Transverse colon (tissue), 4 donors: ENCODE data around the gene SRSF11. TPM values are rescaled to one million over a fixed set of nuclear protein-coding genes. Genes with fewer than 3 reads are reported as not detected.
"Not testable (repeated sequence)": the region's sequence is repeated elsewhere in the genome, so short reads cannot be mapped to it uniquely, and the experiment has no call there.

Source experiments
- DNase-seq: peaks from one replicate; pipeline ENCODE4 v3.0.0-alpha.2; 2019
- H3K27ac ChIP-seq, 4 donors: fragments of 200-600 bp; sonication (generic); 2 replicates each; pipeline ENCODE4 v1.5.1; 2016 to 2018; ENCODE audit warnings: inconsistent platforms in 4 of 4
- H3K27me3 ChIP-seq: fragments of 200-600 bp; sonication (generic); 2 replicates; pipeline ENCODE4 v1.5.1; 2017; ENCODE audit warnings: inconsistent platforms
- H3K36me3 ChIP-seq, 4 donors: fragments of 200-600 bp; sonication (generic); 2 replicates each; pipeline ENCODE4 v1.5.1; 2017 to 2019; ENCODE audit warnings: inconsistent platforms in 4 of 4
- H3K4me1 ChIP-seq, 4 donors: fragments of 200-600 bp; sonication (generic); 2 replicates each; pipeline ENCODE4 v1.5.1; 2017 to 2020; ENCODE audit warnings: inconsistent platforms in 4 of 4
- H3K4me3 ChIP-seq, 4 donors: fragments of 200-600 bp; sonication (generic); 1 replicate in 1 of 4; 2 replicates in 3 of 4; pipeline versions ENCODE4 v1.5.1 to v1.6.1; 2017 to 2019; ENCODE audit warnings: inconsistent platforms in 4 of 4
- H3K9me3 ChIP-seq, 2 donors: fragments of 200-600 bp; sonication (generic); 2 replicates each; pipeline ENCODE4 v1.5.1; 2017 to 2019; ENCODE audit warnings: inconsistent platforms in 2 of 2
- EP300 ChIP-seq: sonication (generic); formaldehyde crosslinking; IDR thresholded peaks from one replicate; pipeline ENCODE4 v1.6.1; 2017; ENCODE audit warnings: antibody characterized with exemption, low read depth
- POLR2A ChIP-seq: fragments of 450-650 bp; IDR thresholded peaks from one replicate; pipeline ENCODE4 v1.6.1; 2016; ENCODE audit warnings: antibody characterized with exemption, mild to moderate bottlenecking, moderate library complexity
- POLR2AphosphoS5 ChIP-seq, 3 donors: sonication (generic); formaldehyde crosslinking; IDR thresholded peaks; one replicate each; pipeline ENCODE4 v1.6.1; 2016; ENCODE audit warnings: antibody characterized with exemption in 3 of 3
- WGBS, 2 donors: methylation state at CpG; one replicate each; pipeline ENCODE4 v1.1.5; 2018; ENCODE audit warnings: low coverage in 1 of 2; 5-methylcytosine and 5-hydroxymethylcytosine counted together
- in situ Hi-C, 4 donors: fragments of 200-750 bp; cut with MboI; loops; one replicate each; pipeline versions ENCODE4 v1.15.0 to v1.15.1; 2017; ENCODE audit warnings: low sequenced_read_pairs in 3 of 4, low pct_ligation_motif_present in 1 of 4, low pct_unique_long_range_greater_than_20kb in 1 of 4
- intact Hi-C: fragments of 100-400 bp; cut with DNase I; formaldehyde crosslinking; loops from one replicate; pipeline ENCODE4 v1.15.1; 2023; ENCODE audit warnings: low total_unique reads
- total RNA-seq, 4 donors: library from RNA; depleted of rRNA; stranded (reverse); fragments of >200 nt; gene quantifications; one replicate each; pipeline ENCODE4 v1.1.0, GENCODE V29; 2016
- TF ChIP-seq, protein P1 (sequence below), 5 experiments: fragments of 200-600 bp in 3 of 5; fragments of 450-650 bp in 2 of 5; sonication (generic) in 3 of 5; IDR thresholded peaks; 1 replicate in 2 of 5; 2 replicates in 3 of 5; pipeline ENCODE4 v1.5.1; 2016 to 2017; ENCODE audit warnings: antibody characterized with exemption in 5 of 5, inconsistent platforms in 3 of 5, mild to moderate bottlenecking in 2 of 5, moderate library complexity in 1 of 5

Gene SRSF11
- total RNA-seq, 4 donors from 2014 or later = 103 to 573 (median 189) TPM

DNA sequence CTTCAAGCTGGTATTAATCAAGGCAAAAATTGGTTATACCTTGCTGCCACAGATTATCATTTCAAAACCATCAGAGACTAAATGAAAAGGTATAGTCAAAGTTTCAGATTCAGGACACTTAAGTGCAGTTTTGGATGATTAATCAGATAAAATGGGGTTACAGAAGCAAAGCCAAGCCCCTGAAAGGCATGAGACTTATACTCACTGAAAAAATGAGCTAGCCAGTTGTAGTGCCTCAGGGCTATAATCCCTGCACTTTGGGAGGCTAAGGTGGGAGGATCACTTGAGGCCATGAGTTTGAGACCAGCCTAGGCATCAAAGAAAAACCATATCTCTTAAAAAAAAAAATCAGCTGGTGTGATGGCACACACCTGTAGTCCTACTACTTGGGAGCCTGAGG, 31.0 kb upstream of the SRSF11 start:
- H3K36me3 ChIP-seq = no peaks in the 10 kb centered on the region
- in situ Hi-C loops = no loop called here
- DNase-seq = no peak
- no peaks in the 10 kb centered on the region for H3K9me3 ChIP-seq
- no peaks in the 10 kb centered on the region for H3K27me3 ChIP-seq
- H3K27ac ChIP-seq = no peak overlapping the region
- intact Hi-C loops = no loop called here
- no peak overlapping the region for H3K4me3 ChIP-seq
- no peaks in the 10 kb centered on the region for H3K4me1 ChIP-seq
- TF ChIP-seq EP300 (no peak), POLR2A (no peak), POLR2AphosphoS5 (IDR thresholded peaks at IDR 0.05) (no peak)
- TF ChIP-seq, protein P1, sequence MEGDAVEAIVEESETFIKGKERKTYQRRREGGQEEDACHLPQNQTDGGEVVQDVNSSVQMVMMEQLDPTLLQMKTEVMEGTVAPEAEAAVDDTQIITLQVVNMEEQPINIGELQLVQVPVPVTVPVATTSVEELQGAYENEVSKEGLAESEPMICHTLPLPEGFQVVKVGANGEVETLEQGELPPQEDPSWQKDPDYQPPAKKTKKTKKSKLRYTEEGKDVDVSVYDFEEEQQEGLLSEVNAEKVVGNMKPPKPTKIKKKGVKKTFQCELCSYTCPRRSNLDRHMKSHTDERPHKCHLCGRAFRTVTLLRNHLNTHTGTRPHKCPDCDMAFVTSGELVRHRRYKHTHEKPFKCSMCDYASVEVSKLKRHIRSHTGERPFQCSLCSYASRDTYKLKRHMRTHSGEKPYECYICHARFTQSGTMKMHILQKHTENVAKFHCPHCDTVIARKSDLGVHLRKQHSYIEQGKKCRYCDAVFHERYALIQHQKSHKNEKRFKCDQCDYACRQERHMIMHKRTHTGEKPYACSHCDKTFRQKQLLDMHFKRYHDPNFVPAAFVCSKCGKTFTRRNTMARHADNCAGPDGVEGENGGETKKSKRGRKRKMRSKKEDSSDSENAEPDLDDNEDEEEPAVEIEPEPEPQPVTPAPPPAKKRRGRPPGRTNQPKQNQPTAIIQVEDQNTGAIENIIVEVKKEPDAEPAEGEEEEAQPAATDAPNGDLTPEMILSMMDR (IDR thresholded peaks at IDR 0.05) = no peak

DNA sequence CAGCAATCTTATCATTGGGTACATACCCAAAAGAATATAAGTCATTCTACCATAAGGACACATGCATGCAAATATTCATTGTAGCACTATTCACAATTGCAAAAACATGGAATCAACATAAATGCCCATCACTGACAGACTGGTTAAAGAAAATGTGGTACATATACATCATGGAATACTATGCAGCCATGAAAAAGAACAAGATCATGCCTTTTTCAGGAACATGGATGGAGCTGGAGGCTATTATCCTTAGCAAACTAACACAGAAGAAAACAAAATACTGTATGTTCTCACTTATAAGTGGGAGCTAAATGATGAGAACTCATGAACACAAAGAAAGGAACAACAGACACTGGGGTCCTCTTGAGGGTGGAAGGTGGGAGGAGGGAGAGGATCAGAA, 28.7 kb upstream of the SRSF11 start:
- H3K27ac ChIP-seq, DNase-seq, H3K9me3 ChIP-seq, in situ Hi-C loops, H3K36me3 ChIP-seq, intact Hi-C loops, H3K27me3 ChIP-seq, H3K4me3 ChIP-seq, H3K4me1 ChIP-seq: not testable (repeated sequence)

DNA sequence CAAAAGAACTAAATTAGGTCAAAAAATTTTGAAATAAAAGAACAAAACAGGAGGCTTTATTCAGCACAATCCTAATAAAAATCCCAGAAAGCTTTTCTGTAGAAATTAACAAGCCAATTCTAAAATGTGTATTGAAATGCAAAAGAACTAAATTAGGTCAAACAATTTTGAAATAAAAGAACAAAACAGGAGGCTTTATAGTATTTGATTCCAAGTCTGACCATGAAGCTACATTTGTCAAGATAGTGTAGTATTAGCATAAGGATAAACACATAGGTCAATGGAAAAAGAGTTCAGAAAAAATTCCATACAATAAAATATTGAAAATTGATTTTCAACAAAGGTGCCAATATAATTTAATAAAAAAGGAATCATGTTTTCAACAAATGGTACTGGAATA, 26.6 kb upstream of the SRSF11 start:
- no peak overlapping the region for H3K27ac ChIP-seq
- in situ Hi-C loops = no loop called here

DNA sequence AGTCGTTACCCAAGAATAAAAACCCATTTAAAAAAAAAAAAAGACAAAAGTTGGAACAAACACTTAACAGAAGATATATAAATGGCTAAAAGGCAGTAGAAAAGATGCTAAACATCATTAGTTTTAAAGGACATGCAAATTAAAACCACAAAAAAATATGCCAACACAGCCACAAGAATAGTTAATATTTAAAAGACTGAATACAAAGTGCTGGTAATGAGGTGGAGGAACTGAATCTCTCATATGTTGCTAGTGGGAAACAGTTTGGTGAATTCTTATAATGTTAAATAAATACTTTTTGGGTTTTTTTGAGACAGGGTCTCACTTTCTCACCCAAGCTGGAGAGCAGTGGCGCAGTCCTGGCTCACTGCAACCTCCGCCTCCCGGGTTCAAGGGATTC, 25.8 kb upstream of the SRSF11 start:
- intact Hi-C loops = no loop called here
- H3K27ac ChIP-seq = no peak overlapping the region
- H3K36me3 ChIP-seq = no peaks in the 10 kb centered on the region
- TF ChIP-seq, protein P1 (IDR thresholded peaks at IDR 0.05) = no peak
- no peak for TF ChIP-seq POLR2A
- no peak for TF ChIP-seq EP300
- TF ChIP-seq POLR2AphosphoS5 (IDR thresholded peaks at IDR 0.05) = no peak
- no peaks in the 10 kb centered on the region for H3K4me1 ChIP-seq
- no peaks in the 10 kb centered on the region for H3K9me3 ChIP-seq
- H3K27me3 ChIP-seq = no peaks in the 10 kb centered on the region
- DNase-seq = no peak
- WGBS, 2 donors = 91 to 100% methylated on average over 2 to 4 of the region's 4 CpGs
- H3K4me3 ChIP-seq = no peak overlapping the region
- in situ Hi-C loops = no loop called here

More for the DNA sequence above, 26.6 kb upstream of the SRSF11 start:
- DNase-seq = no peak
- no peaks in the 10 kb centered on the region for H3K27me3 ChIP-seq
- no peaks in the 10 kb centered on the region for H3K9me3 ChIP-seq
- intact Hi-C loops = no loop called here
- no peaks in the 10 kb centered on the region for H3K4me1 ChIP-seq
- H3K36me3 ChIP-seq = no peaks in the 10 kb centered on the region
- no peak overlapping the region for H3K4me3 ChIP-seq
- TF ChIP-seq POLR2AphosphoS5 (IDR thresholded peaks at IDR 0.05) (no peak), EP300 (no peak), POLR2A (no peak)
- TF ChIP-seq, protein P1 (IDR thresholded peaks at IDR 0.05) = no peak

DNA sequence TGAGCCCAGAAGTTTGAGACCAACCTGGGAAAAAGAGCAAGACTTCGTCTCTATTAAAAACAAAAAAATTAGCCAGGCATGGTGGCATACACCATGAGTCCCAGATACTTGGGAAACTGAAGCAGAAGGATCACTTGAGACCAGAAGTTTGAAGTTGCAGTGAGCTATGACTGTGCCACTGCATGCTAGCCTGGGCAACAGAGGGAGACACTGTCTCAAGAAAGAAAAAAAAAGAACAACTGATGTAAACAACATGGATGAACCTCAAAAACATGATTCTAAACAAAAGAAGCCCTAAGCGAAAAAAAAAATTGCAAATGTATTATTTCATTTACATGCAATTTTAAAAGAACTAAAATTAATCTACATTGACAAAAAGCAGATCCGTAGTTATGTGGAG, 24.8 kb upstream of the SRSF11 start:
- no peak overlapping the region for H3K27ac ChIP-seq
- no peak overlapping the region for H3K4me3 ChIP-seq
- H3K9me3 ChIP-seq = no peaks in the 10 kb centered on the region
- TF ChIP-seq EP300 (no peak), POLR2A (no peak), POLR2AphosphoS5 (IDR thresholded peaks at IDR 0.05) (no peak)
- TF ChIP-seq, protein P1 (IDR thresholded peaks at IDR 0.05) = no peak
- in situ Hi-C loops = no loop called here
- no peaks in the 10 kb centered on the region for H3K27me3 ChIP-seq
- no peak for DNase-seq
- intact Hi-C loops = no loop called here
- WGBS, 2 donors = 85 to 92% methylated on average over 3 of the region's 3 CpGs
- H3K4me1 ChIP-seq = no peaks in the 10 kb centered on the region
- no peaks in the 10 kb centered on the region for H3K36me3 ChIP-seq
